CD4-positive, alpha-beta T cell treated with Interleukin-1 beta for 1 hour (primary cell): Measurements from ENCODE around the gene OOSP3.
"Not testable (repeated sequence)": the region's sequence is repeated elsewhere in the genome, so short reads cannot be mapped to it uniquely, and the experiment has no call there.

ENCODE experiments used
- DNase-seq, 2 donors: peaks; one replicate each; pipeline ENCODE4 v3.0.0-alpha.2; 2020 to 2022

The OOSP3 gene, protein sequence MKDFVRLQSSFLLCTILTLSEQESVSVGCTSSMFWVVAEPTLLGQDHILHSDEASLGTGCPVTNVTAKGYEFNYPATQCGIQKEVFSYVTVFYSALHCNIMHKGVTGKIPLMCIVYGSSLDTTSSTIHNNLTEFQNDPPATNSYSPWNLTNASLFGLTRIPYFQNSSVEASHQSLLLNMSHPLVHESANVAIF

DNA sequence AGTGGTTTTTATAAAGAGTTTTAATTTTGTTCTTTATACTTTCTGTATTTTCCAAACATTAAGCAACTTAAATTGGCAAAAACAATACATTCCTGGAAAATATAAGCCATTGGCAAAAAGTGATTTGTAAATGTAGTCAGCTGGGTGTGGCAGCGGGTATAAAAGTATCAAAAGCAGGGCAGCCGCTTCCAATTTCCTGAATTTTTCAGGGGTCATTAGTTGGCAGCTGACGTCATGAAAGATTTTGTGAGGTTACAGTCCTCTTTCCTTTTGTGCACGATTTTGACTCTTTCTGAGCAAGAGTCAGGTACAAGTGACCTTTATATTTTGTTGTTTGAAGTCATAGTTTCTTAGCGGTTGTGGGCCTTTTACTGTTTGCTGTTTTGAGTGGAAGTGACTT lies at the start of gene OOSP3:
Gene OOSP3, plus strand, starts transcription at position 208 of the 400 bp plus-strand sequence. Its CDS starts 27 bp downstream, at position 235.
- no peak for DNase-seq

DNA sequence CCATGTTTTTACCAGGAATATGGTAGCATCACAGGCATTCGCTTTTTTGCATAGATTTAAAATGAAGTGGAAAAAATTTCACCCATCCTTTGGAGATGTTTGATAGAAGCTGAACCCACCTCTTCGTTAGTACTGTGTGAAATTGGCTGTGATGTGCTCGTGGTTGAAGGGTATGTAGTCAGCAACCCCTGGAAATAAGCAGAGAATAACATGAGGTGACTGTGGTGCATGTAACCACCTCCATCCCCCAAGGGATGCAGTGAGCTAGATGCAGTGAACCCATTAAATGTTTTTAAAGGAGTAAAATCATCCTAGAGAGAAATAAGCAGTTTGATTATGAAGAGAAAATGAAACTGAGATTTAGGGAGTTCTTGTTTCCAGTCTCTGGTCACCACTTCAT lies 49.2 kb upstream of the OOSP3 start:
- no peak for DNase-seq

DNA sequence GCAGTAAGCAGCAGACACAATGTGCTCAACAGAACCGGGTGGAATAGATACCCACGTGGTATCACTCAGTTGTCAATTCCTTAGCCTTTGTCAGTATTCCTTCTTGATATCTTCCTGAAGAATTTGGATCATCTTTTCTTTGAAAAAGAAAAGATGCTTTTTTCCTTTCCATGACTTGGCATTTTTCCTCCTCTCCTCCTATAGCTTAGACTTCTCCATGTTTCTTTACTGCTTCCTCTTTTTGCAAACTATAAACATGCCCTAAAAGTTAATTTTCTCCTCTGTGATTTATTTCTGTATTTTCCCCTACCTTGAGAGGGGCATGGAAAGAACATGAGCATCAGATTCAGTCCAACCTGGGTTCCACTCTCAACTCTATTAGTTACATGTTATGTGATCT lies 45.0 kb upstream of the OOSP3 start:
- DNase-seq: no peak

DNA sequence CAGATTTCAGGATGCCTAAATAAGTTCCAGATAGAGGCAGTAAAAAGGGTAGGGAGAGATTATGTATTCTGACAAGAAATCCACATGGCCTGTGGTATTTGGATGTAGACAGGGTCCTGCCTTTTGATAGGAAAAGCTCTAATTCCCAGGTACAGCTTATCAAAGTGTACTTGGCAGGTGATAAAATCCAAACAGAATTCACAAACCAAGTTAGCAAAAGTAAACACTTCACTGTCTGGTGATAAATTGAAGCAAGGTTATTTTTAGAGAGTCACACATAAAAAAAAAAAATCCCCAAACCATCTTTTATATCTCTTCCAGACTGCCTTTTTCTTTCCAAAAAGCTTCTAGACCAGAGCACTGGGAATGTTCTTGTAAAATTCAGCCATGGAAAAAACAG lies 39.0 kb upstream of the OOSP3 start:
- no peak for DNase-seq

DNA sequence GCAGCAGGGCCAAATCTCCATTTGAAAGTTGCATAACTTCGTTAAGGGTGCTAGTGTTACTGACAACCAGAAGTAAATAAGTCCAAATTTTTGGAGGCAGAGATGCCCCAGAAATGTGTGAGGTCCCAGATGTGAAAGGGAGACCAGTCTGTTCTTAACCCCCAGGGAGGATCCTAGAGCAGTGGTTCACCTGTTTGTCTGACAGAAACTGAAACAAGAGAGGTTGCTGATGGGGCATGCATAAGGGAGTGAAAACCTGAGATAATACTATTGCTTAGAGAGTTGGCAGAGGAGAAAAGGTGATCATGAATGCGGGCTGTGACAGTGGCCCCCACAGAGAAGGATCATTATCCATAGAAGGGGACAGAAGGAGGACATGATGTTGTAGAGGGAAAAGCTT lies 37.1 kb upstream of the OOSP3 start:
- no peak for DNase-seq

DNA sequence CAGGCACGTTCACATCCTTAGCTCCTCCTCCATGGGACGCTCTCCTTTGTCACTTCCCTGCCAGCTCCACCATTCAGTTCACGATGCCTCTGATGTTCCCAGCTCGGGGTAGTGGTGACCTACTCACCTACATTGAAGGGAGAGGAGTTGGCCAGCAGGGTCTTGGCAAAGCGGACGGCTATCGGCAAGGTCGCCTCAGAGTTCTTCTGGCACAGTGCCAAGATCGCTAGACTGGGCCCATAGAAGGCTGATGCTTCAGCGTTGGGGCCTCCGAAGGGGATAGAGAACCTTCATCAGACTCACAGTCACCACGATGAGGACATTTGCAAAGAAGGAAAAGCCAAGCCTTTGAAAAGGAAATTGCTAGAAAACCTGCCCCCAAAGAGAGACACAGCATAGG lies 36.3 kb upstream of the OOSP3 start:
- no peak for DNase-seq

DNA sequence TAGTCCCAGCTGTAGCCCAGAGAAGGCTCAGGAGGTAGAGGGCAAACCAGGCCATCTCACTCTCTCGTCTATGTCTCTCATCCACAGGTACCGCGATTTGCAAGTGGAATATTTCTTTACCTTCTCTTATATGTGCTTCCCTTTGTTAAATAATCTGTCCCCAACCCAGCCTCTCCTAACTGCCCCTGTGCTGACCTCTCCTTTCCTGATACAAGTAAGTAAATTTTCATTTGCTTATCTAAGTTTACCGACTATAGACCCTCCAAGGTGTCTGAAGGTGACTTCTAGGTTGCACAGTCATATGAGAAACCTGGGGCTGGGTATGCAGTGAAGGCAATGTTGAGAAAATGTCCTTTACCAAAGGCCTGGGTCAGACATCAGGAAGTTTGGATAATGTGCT lies 33.2 kb upstream of the OOSP3 start, which contains the start of gene CBLIF:
Gene CBLIF, minus strand, starts transcription at position 101 of the 400 bp plus-strand sequence. Its CDS starts 46 bp downstream, at position 55.
- DNase-seq: no peak

DNA sequence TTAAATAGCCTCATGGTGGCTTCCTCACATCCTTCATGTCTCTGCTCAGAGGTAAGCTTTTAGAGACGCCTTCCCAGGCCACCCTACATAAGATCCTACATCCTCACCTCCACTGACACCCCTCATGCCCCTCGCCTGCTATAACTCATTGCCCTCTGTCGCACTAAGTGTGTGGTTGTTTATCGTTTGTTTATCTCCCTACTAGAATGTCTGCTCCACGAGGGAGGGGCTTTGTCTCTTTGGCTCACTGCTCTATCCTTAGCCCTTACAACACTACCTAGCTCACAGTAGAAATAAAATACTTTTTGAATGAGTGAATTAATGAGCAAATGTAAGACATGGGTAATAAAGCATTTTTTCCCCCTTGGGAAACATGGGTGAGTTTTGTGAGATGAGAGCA lies 32.0 kb upstream of the OOSP3 start:
- no peak for DNase-seq

DNA sequence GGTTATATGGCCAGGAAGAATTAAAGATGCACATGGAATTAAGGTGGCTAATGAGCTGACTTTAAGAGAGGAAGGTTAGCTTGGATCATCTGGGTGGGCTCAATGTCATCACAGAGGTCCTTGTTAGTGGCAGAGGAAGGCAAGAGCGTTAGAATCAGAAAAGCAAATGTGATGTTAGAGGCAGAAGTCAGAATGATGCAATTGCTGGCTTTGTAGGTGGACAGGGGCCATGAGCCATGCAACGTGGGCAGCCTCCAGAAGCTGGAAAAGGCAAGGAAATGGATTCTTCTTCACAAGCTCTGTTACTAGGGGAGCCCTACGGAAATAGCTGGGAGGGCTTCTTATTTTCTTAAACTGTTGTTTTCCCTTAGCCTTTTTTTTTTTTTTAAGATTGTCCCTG lies 31.0 kb upstream of the OOSP3 start:
- DNase-seq: no peak

DNA sequence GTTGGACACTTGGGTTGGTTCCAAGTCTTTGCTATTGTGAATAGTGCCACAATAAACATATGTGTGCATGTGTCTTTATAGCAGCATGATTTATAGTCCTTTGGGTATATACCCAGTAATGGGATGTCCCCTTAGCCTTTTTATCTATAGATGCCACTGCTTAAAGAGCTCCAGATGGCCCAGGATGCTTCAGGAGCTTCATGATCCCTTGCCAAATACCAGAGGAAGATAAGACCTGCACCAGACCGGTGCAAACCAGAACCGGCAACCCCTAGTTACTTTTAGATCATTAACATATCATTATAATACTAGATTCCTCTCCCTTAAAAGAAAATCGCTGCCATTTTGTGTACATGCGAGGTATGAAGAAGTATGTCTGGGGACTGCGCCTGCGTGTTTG lies 30.1 kb upstream of the OOSP3 start:
- not testable (repeated sequence) for DNase-seq

DNA sequence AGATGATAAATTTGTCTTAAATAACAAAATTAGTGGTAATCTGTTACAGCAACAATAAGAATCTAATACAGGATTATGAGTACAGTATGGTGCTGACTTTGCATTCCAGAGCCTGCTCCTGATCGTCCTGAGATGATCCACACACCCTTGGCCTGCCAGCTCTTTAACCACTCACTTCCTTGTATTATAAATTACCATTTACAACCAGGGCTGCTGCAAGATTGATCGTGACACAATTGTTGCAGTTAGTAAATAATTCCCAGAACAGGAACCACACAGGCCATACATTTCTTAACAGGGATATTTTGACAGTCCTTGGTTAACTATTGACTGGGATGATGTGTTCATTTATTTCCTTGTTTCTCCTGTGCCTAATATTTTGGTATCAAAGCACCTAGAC lies 29.5 kb upstream of the OOSP3 start:
- DNase-seq: no peak

DNA sequence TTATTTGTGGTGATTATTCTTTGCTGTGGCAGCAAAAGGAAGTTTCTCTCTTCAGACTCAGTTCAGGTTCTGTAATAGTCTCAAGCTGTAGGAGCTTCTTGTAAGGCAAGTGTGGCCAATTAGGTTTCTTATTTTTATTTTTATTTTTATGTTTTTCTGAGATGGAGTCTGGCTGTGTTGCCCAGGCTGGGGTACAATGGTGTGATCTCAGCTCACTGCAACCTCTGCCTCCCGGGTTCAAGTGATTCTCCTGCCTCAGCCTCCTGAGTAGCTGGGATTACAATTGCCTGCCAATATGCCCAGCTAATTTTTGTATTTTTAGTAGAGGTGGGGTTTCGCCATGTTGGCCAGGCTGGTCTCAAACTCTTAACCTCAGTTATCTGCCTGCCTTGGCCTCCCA lies 29.0 kb upstream of the OOSP3 start:
- not testable (repeated sequence) for DNase-seq

DNA sequence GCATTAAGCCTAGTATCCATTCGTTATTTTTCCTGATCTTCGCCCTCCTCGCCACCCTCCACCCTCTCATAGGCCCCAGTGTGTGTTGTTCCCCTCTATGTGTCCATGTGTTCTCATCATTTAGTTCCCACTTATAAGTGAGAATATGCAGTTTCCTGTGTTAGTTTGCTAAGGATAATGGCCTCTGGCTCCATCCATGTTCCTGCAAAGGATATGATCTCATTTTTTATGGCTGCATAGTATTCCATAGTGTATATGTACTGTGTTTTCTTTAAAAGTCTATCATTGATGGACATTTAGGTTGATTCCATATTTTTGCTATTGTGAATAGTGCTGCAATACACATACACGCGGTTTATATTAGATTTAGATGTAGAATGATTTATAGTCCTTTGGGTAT lies 27.2 kb upstream of the OOSP3 start:
- not testable (repeated sequence) for DNase-seq

DNA sequence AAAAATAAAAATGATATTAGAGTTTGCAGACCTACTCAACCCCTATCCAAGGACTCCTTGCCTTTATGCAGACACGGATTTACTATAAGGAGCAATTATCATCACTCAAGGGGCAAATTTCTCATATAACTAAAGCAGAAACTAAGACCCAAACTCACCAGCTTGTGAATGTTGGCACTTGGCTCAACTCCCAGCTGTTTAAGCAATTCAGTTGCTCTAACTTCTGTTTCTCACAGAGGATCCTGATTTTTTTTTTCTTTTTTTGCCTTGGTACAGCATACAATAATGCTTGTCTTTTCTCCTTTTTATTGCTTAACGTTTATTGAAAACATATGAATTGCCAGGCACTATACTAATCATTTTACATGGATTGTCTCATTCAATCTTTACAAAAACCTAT lies 23.7 kb upstream of the OOSP3 start:
- no peak for DNase-seq

DNA sequence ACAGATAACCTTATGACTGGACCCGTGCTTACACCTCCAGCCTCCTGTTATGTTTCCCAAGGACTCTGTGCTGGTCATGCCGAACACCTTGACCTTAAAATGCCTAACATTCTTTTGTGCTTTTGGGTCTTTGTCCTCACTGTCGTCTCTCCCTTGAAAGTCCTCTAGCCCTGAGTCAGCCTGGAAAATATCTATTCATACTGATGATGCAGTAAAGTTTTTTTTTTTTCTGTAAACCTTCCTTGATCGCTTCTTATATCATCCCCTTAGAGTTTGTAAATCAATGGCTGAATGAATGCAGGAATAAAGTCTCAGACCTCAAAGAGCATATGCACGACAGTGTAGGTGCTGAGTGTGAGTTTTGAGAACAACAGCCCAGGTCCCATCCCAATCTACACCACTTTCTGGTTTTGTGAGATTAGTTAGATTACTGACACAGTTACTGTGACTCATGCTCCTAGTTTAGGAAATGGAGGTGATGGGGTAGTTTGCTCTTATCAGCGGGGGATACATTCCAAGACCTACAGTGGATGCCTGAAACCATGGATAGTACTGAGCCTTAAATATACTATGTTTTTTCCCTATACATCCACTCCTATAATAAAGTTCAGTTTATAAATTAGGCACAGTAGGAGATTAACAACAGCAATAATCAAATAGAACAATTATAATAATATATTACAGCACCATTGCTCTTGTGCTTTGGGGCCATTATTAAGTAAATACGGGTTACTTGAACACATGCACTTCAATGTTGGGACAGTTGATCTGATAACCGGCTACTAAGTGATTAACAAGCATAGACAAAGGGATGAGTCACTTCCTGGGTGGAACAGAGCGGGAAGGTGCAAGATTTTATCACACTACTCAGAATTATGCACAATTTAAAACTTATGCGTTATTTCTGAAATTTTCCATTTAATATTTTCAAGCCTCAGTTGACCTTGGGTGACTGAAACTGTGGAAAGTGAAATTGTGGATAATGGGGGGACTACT lies 20.8 kb upstream of the OOSP3 start:
- DNase-seq: peak in 1 of 2 donors; percentile 31

DNA sequence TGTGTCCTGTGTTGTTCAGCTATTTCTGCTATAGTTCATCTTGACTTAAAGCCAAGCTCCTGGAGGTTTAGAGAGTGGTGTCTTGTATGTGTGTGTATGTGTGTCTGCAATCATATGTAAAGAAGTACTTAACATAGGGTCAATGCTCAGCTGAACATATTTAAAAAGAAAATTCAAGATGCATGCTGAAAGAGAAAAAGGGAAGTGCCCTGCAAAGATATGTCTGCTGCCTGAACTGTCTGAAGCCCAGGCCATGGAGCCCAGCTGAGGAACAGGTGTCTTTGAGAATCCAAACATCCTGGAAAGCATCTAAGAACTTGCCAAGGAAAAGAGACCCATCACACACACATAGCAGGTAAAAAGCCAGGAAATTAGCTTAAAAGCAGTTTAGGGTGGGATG lies 18.9 kb upstream of the OOSP3 start:
- DNase-seq: no peak

DNA sequence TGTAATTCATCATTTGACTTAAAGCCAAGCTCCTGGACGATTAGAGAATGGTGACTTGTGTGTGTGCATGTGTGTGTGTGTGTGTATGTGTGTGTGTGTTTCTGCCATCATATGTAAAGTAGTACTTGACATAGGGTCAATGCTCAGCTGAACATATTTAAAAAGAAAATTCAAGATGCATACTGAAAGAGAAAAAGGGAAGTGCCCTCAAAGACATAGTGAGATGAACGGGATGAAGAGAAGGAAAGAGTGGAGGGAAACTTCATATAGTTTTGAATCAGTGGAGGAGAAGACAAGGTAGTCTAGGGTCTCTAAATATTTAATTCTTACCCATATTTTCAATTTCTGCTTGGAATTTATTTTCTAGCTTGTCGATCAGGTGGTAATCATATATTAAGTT lies 16.3 kb upstream of the OOSP3 start:
- DNase-seq: no peak

DNA sequence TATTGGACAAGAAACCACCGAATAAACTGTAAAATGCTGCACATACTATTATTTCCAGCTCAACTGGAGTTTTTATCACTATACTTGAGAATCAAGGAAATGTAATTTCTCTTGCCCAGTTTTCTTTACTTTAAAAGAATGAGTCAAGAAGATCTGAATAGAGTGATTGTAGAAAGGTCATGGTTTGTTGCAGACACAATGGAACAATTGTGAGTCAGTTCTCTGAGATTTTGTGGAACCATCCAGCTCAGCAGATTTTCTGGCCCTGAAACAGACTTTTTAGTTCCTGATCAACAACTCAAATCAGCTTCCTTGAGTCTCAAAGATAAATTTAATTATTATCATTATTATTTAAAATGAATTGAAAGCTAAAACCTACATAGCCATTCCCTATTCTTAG lies 13.6 kb upstream of the OOSP3 start:
- no peak for DNase-seq

DNA sequence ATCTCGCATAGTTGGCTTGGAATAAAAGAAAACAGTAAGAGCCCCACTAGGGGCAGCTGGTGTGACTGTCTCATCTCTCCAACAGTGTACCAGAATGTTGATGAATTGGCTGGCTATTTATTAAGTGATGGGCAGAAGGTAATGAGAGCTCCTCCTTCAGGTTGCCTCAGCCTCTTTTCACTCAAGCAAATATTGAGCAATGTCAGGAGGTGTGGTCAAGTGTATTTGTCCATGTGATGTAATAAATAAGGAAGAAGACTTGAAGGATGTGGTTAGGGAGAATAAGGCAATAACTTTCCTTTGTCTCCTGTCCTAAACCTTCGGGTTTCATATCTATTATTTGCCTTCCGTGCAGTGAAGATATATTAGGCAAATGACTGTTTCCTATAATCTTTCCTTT lies 12.2 kb upstream of the OOSP3 start, which contains the start of gene TCN1:
Gene TCN1, minus strand, starts transcription at position 91 of the 400 bp plus-strand sequence. Its CDS starts 17 bp downstream, at position 74.
- peak in 1 of 2 donors; percentile 13 for DNase-seq

DNA sequence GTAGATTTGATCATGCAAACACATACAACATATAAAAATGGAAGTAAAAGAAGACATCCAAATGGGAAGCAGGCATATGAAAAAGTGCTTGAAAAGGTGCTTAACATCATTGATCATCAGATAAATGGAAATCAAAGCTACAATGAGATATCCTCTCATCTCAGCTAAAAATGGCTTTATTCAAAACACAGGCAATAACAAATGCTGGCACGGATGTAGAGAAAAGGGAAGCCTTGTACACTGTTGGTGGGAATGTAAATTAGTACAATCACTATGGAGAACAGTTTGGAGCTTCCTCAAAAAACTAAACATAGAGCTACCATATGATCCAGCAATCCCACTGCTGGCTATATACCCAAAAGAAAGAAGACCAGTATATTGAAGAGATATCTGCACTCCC lies 11.7 kb upstream of the OOSP3 start:
- DNase-seq: no peak

DNA sequence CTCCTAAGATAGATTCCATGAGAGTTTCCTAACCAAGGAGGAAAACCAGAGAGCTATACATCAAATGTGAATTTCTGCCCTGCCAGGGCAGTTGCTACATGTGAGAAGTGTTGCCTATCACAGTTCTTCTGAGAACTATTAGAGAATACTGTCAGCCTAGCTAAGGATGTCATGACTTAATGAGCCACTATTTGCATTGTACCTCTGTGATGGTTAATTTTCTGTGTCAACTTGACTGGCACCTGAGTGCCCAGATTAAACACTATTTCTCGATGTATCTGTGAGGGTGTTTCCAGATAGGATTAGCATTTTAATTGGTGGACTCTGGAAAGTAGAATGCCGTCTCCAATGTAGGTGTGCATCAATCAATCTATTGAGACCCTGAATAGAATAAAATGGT lies 10.6 kb upstream of the OOSP3 start:
- DNase-seq: no peak

DNA sequence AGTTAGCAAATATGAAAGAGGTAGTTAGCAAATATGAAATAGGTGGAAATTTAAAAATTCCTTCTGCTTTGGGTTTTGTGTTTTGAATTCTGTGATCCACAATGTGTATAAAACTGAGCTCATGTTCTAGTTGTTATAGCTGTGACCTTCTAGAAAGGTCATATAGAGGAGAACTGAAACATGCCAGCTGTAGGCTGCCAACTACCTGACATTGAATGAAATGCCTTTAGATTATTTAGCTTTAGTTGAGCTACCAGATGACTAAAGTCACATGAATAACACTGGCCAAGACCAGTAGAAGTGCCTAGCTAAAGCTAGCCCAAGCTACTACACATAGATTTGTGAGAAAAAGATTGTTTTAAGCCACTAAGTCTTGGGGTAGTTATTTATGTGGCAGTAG lies 6.5 kb upstream of the OOSP3 start:
- DNase-seq: no peak

DNA sequence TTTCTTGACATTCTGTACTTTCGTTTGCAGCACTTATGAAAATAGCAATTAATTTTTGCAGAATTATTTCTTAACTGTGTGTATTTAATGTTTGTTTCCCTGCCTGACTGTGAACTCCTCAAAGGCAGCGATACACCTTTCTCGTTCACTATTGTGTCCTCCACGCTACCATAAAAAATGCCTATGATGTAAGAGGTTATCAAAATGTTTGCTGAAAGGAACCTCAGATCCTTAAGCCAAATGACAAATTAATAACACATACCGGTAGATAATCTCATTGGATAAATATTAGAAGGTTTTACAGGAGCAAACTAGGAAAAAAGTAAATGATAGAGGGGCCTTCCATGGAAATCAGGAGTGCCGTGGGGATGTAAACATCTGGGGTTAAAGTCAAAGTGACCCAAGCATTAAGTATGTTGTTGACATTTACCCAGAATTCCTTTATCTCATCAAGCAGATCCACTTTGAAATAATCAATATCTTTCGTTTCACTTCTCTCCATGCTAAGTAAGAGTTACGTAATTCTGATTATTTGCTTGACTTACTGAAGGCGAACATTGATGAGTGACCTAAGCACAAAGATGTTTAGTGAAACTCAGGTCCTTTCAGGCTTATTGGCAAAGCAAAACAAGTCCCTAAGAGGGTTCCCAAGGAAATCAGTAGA lies 2.6 kb upstream of the OOSP3 start:
- no peak for DNase-seq

DNA sequence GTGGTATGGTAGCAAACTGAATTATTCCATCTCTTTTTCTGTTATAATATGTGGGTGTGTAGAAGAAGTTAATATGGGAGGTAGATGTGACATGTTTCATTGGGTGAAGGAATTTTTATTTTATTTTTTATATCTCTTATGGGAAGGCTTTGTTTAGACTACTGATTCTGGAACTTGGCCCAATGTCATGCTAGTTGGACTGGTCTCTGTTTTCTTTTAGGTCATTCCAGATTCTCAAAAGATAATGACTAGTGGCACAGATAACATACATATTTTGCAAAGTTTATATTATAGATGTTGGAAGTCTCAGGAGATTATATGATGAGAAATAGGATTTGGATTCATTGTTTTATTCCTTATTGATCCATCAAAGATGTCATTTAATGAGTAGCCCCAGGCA lies 1.3 kb upstream of the OOSP3 start:
- DNase-seq: no peak
